GM12892 (cell line): ENCODE results near the gene ZNF860. TPM values are rescaled to one million over a fixed set of nuclear protein-coding genes. Genes with fewer than 3 reads are reported as not detected.

ENCODE experiments used
- DNase-seq: peaks from one replicate; pipeline ENCODE4 v3.0.0; 2011; ENCODE audit not compliant: insufficient read length
- FAIRE-seq: peaks from 2 replicates; lab custom pipeline; 2011; peaks lifted over from hg19 to GRCh38; lab: Jason Lieb, UNC
- POLR2A ChIP-seq: IDR thresholded peaks from 2 replicates; pipeline ENCODE4 v1.6.1; 2011; ENCODE audit warnings: low read depth, low read length, control low read depth
- POLR2AphosphoS5 ChIP-seq: IDR thresholded peaks from 2 replicates; pipeline ENCODE4 v1.6.1; 2011; ENCODE audit warnings: low read depth, low read length, control low read depth
- TAF1 ChIP-seq: IDR thresholded peaks from 2 replicates; pipeline ENCODE4 v1.6.1; 2011; ENCODE audit warnings: low read depth, mild to moderate bottlenecking, control low read depth, low read length, borderline replicate concordance
- polyA plus RNA-seq: library from polyadenylated mRNA; unstranded; fragments of >200 nt; gene quantifications from one replicate; pipeline ENCODE4 v1.2.1, GENCODE V29; 2012; ENCODE audit warnings: missing spikeins, inconsistent platforms; ENCODE audit not compliant: missing spikeins

Gene ZNF860
- polyA plus RNA-seq: not detected

DNA sequence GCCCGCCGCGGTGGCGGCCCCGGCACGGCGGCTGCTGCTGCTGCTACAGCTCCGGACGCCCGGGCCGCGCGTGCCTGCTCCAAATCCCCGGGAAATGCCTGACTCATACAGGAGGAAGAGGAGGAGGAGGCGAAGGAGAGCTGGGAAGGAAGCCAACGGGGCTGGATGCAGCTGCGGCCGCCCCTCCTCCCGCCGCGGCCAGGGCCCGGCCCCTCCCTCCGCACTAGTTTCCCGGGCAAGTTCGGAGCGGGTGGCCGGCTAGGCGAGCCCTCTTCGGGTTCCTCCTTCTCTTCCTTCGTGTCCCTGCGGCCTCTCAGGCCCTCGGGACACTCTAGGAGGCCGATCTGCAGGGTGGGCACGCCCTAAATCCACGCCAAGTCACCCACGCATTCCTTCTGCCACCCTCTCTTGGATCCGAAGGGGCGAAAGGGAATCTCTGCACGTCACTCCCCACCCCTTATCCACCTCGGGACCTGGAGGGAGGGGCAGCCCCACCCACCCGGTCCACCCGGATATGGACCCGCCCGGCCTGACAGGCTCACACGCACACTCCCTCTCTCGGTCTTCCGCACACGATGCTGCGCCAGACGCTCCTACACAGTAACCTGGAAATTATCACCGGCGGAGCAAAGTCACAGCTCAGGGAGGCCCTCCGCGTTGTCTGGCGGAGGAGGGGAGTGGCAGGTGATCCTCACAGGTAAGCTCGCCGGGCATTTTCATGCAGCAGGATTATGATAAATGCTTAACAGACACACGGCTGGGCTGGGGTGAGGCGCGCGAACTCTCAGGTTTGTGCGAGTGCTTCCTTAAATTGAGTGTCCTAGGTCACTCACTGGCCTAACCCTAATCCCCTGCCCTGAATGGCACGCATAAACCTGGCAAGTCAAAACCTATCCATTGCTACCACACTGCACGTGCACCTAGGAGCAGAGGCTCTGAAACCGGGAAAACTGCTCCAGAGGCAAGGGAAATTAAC, at the start of gene ZNF860, which contains the start of gene OSBPL10:
TSS of gene ZNF860 (plus strand) at position 545 of the 976 bp plus-strand sequence. CDS start 7,330 bp downstream, outside the sequence.
TSS of gene OSBPL10 (minus strand) at position 57 of the 976 bp plus-strand sequence. CDS start 83 bp downstream, outside the sequence.
- DNase-seq: no peak

DNA sequence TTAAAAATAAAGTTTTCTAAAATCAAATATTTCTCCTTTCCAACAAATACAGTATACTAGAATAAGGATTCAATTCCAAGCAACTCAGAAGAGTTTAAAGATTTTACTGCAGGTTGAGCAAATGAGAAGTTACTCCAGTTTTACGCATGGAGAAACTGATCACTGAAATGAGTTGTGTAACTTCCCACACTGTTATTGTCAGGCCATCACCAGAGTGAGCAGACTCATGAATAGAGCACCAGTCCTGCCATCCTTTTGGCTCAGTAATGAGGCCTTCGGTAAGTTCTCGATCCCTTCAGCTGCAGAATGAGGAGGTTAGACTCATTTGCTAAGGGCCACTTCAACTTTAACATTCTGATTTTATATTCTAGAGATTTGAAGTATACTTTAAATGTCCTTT, 48.6 kb upstream of the ZNF860 start:
- peak; percentile 64 for FAIRE-seq
- TF ChIP-seq TAF1 (no peak), POLR2A (no peak), POLR2AphosphoS5 (no peak)
- DNase-seq: no peak

More for the DNA sequence above, at the start of gene ZNF860, which contains the start of gene OSBPL10:
- no peak for TF ChIP-seq POLR2AphosphoS5
- TF ChIP-seq TAF1: no peak
- no peak for TF ChIP-seq POLR2A
- FAIRE-seq: no peak

DNA sequence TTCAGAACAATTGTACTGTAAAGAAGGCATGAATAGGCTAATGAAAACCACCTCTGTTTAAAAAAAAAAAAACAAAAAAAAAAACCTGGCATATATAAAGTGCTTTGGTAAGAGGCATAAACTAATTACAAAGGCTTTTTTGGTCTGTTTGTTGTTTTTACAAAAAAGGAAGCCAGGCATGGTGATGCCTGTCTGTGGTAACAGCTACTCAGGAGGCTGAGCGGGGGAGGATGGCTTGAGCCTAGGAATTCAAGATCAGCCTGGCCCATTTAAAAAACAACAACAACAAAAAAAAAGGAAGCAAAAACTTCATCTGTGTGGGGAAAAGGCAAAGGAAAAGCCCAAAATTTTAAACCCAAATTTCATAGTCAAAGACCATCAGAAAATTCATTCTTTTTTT, 47.5 kb upstream of the ZNF860 start:
- TF ChIP-seq TAF1 (no peak), POLR2A (no peak), POLR2AphosphoS5 (no peak)
- DNase-seq (no peak), FAIRE-seq (no peak)

DNA sequence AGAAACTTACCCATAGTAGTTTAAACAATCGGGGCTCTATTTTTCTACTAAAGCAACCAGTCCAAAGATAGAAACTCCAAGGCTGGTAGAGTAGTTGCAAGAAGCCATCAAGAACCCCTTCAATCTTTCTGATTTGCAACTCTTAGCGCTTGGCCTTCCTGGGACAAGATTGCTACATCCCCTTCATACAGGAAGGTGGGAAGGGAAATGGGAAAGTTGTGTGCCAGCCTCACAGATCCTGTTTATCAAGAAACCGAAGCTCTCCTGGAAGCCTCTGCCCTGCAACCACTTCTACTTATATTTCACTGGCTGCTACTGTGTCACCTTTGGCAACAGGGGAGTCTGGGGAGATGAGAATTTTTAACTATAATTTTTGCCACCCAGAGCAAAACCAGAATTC, 46.7 kb upstream of the ZNF860 start:
- DNase-seq (no peak), FAIRE-seq (no peak)
- TF ChIP-seq POLR2A: no peak
- TF ChIP-seq TAF1: no peak
- TF ChIP-seq POLR2AphosphoS5: no peak

DNA sequence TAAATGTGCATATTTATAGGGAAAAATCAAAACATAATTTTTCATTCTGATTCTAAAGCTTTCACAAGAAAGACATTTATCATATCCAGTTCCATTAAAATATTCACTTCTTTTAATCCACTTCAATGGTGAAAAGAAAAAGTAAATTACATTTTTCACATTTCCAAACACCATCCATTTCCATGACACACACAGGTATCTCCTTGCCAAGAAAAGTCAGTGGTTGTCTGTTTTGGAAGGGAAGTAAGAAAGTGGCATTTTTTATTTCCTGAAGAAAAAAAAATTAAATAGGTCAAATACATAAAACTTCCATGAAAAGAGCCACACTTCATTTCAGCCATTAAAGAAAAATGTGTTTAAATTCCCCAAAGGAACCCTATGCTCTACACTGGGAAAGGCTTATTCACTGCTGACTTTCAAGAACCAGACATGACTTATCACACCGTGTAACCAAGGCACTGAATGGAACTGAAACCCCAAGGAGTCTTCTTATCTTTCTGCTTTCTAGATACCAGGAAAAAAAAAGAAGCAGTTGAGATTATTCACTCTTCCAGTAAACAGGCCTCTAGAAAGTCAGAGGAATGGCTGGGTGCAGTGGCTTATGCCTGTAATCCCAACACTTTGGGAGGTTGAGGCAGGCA, 45.0 kb upstream of the ZNF860 start:
- FAIRE-seq: no peak
- no peak for TF ChIP-seq POLR2AphosphoS5
- no peak for TF ChIP-seq POLR2A
- no peak for TF ChIP-seq TAF1
- no peak for DNase-seq

DNA sequence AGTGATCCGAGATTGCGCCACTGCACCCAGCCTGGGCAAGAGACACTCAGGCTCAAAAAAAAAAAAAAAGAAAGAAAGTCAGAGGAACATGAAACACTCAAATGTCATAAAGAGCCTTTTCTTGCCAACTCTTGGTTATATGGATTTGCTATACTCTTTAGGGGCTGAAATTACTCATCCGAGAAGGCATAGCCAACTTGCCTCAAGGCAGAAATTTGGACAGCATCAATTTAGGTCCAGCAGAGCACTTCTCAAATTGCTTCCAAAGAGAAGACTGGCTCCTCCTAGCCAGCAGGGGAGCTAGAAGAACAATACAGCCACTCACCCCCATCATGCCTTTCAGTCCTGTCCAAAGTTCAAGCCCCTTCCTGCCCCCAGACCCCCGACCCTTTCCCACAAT, 44.3 kb upstream of the ZNF860 start:
- TF ChIP-seq POLR2A: no peak
- no peak for TF ChIP-seq TAF1
- TF ChIP-seq POLR2AphosphoS5: no peak
- DNase-seq (no peak), FAIRE-seq (no peak)

DNA sequence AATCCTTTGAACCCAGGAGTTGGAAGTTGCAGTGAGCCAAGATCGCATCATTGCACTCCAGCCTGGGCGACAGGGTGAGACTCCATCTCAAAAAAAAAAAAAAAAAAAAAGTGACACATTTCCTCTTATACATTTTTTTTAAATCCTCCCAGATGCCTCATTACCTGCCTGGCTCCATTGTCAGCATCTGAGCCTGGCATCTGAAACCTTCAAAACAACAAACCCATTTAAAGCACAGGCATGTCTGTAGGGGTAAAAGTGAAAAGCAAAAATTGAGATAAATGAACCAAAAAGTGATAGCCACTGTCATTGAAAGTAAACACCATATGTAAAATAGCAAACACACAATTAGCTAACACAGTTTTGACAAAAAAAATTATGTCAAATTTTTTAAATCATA, 39.1 kb upstream of the ZNF860 start:
- no peak for FAIRE-seq
- DNase-seq: no peak

DNA sequence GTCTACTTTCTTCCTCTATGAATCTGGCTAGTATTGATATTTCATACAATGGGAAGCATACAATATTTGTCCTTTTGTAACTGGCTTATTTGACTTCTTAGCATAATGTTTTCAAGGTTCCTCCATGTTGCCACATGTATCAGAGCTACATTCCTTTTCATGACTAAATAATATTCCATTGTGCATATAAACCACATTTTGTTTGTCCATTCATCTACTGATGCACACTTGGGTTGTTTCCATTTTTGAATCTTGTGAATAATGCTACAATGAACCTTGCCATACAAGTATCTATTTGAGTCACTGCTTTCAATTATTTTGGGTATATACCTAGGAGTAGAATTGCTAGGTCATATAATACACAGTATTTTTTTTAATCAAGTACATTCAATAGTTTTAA, 38.5 kb upstream of the ZNF860 start:
- no peak for FAIRE-seq
- DNase-seq: no peak
- TF ChIP-seq POLR2AphosphoS5: no peak

More for the DNA sequence above, 39.1 kb upstream of the ZNF860 start:
- no peak for TF ChIP-seq TAF1
- TF ChIP-seq POLR2AphosphoS5: no peak
- TF ChIP-seq POLR2A: no peak

DNA sequence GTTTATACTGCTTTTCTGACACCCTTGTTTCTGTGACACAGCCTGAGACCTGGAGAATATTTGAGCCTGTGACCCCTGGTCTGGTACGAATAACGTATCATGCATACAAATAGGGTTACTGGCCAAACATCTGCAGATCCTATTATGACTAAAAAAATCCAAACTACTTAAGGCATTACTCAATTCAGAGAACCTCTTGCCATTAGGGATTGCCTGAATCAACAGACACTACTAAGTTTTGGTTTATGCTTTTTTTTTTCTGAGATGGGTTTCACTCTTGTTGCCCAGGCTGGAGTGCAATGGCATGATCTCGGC, 35.9 kb upstream of the ZNF860 start:
- DNase-seq (no peak), FAIRE-seq (peak; percentile 9)

DNA sequence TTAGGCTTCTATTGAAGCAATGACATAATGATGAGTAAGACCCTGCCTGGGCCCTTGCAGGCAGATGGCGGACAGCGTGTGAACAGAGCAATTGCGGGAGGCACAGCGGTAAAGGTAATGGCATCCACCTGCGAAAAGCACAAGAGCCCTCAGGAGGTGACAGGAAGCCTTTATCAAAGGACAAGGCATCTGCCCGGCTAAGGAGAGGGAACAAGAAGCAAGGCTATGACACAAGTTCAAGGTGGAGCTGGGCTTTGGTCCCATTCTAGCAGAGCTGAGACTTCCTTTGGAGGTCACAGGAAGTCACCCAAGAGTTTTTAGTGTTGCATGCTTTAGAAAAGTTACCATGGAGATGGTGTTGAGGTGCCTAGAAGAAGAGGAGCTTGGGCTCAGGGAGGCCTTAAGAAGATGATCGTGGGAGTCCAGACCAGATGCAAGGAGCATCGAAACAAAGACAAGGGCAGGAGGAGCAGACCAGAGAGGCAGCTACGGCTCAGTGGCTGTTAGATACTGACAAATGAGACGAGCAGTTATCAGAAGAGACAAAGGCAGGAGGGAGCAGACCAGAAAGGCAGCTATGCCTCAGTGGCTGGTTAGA, 35.0 kb upstream of the ZNF860 start:
- no peak for DNase-seq
- FAIRE-seq: peak; percentile 87
- no peak for TF ChIP-seq POLR2AphosphoS5
- no peak for TF ChIP-seq POLR2A
- TF ChIP-seq TAF1: no peak

More for the DNA sequence above, 35.9 kb upstream of the ZNF860 start:
- no peak for TF ChIP-seq POLR2A

DNA sequence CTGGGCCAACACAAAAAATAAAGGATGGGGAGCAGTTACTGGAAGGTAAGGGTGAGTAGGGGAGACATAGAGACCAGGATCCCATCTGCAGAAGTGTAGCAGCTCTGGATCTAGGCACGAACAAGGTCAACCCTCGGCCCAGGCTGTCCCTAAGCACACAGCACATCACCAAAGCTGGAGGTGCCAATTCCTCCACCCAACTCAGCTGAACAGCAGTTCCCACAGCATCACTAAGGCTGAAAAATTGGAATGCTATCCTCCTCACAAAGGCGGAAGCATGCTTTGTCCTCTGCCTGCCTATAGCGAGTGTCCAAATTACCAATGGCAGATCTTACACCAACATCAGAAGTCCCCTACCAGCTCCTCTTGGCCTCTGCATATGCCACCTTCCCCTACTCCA, 34.4 kb upstream of the ZNF860 start:
- TF ChIP-seq POLR2AphosphoS5 (no peak), POLR2A (no peak), TAF1 (no peak)
- DNase-seq: no peak
- peak; percentile 44 for FAIRE-seq
